NCI-H187 (cell line): ENCODE results near the gene TKT.

Experiments used
- DNase-seq, 2 experiments: peaks; one replicate each; lab custom pipeline; 2025; lab: John Stamatoyannopoulos, UW

The TKT gene

DNA sequence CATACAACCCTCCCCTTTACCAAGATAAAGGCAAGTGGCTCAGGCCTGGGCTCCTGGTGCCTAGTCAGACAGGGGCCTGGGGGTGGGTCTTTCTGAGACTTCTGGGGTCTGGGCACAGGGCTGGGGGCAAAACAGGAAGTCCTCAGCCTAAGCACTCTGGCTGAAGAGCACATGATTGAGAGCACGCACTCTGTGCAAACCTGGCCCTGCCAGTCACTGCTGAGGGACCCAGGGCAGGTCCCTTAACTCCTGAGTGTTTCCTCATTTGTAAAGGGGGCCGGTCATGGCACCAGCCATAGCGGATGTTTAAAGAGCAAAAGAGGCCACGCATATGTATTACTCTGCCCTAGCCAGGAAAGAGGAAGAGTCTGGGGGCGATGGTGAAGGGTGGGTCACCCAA lies 16.0 kb downstream of the TKT start:
- DNase-seq = no peak

- no peak for DNase-seq
Observed at GRCh38 chr3:53238886-53239285, 16.9 kb downstream of the TKT start.

GRCh38 chr3:53238051-53238850 lies 17.6 kb downstream of the TKT start:
- DNase-seq = no peak

DNA sequence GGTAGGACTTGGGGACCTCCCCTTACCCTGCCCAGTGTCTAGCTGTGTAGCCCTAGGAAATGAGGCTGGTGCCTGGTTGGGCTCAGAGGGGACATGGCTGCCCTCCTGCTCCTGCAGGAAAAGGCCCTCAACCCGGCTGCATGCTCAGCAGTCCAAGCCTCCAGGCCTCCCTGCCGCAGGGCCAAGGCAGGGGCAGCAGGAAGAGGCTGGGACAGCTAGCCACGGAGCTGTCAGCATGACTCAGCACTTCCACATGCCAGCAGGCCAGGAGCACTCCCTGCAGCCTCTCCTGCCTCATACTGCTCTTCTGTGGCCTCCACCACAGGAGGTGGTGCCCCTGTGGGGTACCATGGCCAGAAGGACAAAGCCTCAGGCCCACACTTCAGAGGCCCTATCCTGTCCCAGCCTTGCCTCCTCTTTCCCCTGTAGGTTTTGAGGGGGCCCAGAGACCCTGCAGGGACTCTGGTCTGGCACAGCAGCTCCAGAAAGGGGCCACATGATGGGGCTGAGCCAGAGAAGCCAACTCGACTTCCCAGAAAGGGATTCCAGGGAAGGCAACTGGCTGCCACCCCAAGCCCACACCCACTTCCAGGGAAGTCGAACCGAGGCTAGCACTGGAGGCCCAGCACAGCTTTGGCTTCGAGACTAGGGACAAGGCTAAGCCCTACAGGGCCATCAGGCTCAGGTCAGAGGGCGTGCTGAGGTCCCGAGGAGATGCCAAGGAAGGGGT lies 19.5 kb downstream of the TKT start:
- no peak for DNase-seq

DNA sequence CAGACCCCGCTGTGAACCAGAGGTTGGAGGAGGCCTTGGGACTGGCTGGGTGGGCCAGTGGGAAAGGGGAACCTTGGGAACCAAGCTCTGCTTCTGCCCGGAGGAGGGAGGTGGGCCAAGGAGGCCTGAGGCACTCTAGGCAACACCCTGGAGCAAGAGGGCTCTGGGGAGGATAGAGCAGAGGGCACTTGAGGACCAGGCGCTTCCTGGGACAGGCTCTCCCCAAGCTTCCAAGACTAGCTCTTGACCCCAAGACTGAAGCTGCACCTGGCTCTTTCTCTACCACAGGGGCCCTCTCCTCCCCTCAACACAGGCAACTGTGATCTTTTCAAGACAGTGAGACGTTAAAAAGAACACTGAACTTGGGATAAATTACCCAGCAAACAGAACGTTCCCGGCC lies 20.3 kb downstream of the TKT start:
- DNase-seq = no peak

DNA sequence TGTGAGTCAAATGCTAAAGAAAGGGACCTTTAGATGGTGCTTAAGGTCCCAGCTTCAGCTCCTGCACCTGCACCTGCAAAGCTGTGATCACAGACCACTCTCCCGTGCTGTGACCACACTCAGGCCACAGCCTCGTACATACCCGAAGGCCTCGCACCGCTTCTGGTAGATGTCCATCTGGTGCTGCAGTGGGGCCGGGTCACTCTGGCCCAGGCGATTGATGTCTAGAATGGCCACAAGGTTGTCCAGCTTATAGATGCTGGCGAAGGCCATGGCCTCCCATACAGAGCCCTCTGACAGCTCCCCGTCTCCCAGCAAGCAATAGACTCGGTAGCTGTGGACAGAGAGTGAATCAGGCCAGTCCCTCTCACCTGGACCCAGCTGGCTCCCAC lies 21.0 kb downstream of the TKT start:
- no peak for DNase-seq

DNA sequence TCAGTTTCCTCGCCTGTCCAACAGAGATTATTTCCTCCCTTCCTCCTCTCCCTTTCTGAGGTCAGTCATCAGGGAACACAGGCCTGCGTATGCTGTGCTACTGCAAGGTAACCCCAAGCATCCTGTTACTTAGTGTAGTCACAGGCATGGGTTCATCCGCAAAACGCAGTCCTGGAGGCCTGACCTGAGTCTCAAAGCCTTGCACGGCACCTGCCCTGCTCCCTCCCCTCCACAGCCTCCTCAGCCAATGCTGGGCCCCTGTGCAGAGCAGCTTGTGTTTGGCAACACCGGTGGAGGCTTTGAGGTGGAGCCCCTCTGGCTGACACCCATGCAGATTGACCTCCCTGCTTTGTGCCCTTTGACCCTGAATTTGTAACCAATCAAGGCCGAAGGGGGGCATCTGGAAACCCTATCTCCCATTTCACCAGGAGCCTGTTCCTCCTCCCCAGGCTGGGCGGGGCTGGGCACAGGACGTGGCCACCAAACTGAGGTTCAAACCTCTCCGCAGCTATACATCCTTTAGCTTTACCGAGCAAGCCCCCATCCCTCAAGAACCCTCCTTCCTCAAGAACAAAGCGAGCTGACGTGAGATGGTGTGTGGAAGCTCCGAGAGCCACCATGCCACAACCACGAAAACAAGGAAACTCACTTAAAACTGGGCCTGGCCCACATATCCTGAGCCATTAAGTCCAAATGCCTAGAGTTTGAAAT lies 21.5 kb downstream of the TKT start:
- DNase-seq = no peak

DNA sequence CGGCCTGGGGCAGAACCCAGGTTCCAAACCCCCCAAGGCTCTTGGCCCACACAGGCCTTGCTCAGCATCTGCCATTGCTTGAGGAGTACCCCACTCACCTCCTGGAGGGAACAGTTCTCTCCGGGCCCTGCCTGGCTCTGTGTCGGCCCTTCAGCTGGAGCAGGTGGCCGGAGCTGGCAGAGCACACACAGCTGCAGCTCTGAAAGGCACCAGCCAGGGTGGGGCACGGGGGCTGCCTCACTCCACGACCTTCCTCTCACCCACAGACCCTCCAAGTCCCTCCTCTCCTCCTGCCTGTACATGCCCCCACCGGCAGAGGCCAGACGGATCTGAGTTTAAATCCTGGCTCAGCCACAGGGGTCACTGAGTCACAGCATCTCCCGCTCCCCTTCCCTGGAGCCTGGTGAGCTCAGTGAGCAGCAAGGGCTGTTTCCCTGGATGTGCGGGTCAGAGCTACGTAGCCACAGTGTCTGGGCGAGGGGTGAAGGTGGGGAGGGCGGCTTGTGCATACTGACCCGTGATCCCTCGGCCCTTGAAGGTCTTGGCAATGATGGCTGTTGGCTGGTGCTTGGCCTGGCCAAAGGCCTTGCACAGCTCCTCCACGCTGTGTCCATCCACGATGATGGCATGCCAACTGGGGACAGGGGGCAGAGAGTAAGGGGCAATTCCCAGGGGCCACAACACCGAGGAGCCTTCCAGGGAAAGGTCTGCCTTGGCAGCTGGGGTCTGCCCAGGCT lies 23.0 kb downstream of the TKT start:
- DNase-seq = no peak

DNA sequence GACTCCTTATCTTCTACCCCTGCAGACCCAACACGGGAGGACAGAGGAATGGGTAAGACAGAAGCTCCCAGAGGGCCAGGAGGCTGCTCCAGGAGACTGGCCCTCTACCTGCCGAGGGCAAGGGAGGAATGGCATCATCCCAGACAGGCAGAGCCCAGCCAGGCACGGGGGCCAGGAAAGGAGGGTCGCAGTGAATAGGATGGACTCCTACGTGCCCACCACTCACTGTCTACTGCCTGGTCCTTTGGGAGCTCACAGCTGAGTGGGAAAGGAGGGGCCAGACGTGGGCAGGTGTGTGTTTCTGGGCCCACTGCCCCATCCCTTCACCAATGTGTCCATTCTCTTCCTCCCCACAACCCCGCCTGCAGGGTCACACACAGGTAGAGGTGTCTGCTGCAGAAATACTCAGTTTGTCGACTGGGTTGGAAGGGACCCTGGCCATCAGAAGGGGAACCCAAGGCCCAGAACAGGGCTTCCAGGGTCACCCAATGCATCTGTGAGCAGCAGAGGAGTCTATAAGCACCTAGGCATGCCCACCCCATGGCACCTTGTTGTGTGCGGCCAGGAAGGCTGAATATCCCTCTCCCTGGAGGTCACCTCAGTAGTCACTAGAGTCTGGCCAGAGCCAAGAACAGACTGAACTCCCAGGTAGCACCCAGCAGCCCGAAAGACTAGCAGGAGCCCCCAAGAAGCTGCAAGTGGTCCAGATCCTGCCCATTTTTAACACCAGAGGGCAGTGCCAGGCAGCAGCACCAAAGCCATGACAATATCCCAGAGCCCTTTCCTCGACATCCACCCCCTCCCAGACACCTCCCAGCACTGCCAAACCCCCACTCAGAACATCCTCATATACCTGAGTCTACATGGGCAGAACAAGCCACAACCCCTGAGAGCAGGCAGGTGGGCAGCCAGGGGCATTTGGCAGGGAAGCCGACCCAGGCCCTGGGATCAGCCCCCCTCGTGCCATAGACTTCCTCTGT lies 24.0 kb downstream of the TKT start:
- DNase-seq = no peak

DNA sequence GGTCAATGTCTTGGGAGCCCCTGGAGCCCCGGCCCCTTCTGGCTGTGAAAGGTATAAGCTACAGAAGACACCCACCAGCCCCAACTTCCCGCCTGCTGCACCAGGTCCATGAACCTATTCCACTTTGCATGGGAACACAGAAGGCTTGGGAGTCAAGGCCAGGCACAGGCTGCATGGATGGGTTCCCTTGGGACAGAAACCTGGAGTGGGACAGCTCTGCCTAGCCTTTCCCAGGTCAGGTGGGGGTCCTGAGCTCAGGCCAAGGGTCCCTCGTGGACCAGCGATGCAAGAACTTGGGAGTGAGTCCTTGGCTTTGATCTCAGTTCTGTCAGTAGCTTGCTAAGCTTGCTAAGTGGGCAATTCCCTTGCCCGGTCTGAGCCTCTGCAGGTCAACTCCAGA lies 25.0 kb downstream of the TKT start:
- DNase-seq = no peak

DNA sequence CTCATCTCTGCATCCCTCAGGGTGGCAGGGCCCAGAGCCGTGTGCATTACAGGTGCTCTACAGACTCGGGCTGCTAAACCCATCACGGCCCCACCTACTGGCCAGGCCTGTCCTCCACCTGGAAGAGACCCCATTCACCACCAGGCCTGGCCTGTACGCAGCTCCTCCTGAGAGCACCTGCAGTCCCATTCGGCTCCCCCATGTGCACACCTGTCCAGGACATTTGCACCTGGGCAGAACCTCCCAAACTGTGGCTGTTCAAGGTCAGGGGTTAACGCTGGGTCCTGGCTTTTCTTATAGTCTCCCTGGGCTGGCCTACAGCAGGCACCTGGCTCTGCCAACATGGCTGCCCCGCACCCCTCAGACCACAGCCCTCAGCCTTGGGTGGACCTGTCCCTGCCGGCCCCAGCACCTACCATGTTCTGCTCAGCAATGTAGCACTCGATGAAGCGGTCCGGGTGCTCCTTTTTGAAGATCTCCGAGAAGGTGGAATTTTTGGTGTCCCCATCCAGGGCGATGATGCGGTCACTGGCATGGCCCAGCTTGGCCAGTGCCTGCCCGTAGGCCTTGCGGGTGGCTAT lies 25.7 kb downstream of the TKT start:
- no peak for DNase-seq

- DNase-seq = no peak
Observed at GRCh38 chr3:53229606-53230005, 26.2 kb downstream of the TKT start.

DNA sequence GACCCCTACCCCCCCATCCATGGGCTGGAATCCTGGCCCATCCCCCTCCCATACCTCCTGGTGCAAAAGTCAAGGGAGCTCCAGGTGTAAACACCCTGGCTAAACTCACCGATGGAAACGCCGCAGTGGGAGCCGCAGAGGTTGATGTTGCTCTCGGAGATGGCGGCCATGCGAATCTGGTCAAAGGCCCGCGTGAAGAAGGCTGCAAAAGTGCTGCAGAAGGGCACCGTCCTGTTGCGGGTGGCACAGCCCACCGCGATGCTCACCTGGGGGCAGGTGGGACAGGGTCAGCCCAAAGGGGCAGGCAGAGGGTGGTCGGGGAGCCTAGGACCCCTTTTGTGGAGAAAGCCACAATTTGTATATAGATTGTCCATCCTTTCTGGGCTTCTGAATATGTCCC lies 26.7 kb downstream of the TKT start:
- DNase-seq = no peak

DNA sequence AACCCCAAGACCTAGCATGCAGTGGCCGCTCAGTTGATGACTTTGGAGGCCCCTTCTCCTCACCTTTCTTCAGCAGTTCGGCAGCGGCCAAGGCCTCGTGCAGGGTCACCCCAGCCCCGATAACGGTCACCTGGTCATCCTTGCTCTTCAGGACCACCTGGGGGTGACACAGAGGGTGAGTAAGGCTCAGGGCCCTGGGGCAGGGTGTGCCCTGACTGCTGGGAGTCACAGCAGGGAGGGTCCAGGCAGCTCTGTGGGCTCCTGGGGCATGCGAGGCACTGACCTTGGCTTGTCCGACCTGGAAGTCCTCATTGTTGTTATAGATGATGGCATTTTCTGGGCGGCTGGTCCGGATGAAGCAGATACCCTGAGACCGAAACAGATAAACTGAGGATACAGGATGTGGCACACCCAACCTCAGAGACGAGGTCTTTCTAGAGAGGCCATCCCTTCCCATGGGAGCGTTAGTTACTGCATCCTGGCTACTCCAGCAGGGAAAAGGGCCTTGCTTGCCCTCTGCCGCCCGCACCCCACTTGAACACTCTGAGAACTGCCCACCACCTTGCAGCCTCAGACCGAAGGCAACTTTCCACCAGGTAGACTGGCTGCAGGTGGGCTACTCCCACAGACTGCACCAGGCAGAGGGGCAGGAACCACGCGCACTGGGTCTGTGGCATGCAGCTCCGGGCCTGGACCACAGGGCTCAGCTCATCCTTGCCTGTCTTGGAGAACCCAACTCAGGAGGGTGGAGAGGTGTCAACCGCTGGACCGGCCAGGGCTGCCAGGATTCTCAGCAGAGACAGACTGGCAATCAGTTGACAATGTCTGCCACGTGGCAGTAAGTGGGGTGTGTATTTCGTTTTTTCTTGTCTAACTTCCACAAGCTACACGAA lies 27.6 kb downstream of the TKT start:
- no peak for DNase-seq

GRCh38 chr3:53226841-53227407 lies 28.9 kb downstream of the TKT start:
- DNase-seq = no peak

GRCh38 chr3:53226142-53226840 lies 29.5 kb downstream of the TKT start:
- no peak for DNase-seq

GRCh38 chr3:53225651-53226050 lies 30.2 kb downstream of the TKT start:
- no peak for DNase-seq

DNA sequence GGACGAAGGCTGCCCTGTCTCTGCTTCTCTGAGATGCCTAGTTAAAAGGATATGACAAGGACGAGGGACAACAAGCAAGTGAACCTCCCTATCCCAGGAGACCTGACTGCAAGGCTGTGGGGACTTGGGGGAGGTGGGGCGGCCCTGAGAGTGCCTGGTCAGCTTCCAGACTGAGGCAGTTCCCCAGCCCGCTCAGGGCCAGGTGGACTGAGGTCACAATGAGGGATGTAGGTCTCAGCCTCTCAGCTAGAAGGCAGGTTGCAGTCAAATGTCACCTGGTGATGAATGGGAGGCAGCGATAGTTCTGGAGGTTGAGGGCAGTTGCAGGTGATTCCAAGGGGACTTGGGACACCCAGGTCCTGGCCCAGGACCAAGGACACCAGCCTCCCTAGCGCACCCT lies 30.6 kb downstream of the TKT start:
- DNase-seq = no peak

DNA sequence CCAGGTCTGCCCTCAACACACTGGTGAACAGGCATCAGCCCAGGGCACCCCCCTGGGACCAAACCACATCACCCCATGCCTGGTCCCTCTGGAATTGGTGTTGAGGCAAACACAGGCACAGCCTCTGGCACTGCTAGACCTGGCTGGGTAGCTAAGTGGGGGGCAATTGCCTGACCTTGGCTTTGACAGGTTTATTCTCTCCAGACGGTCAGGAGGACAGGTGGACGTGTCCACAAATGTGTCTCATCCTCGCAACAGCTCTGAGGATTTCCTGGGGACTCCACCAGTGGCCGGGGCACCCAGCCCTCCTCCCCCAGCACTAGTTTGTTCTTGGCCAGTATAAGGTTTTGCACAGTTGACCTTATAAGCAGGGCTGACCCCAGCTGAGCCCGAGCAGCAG lies 31.3 kb downstream of the TKT start:
- DNase-seq = no peak
